Measurements from ENCODE around the gene SECISBP2L.
A peak's percentile ranks its signal among the peaks of the same experiment; 100 is the strongest.

SECISBP2L gene

GRCh38 chr15:49044002-49044401 lies 2.2 kb downstream of the SECISBP2L start:
- H4K20me1 ChIP-seq (ENCODE audit: insufficient read depth, low read length), result no peaks in the 10 kb centered on the region
- H2AFZ ChIP-seq (ENCODE audit: low read depth, low read length), result no peak overlapping the region
- peaks cover 24% of the 10 kb centered on the region for H3K4me1 ChIP-seq (ENCODE audit: insufficient read depth, low read length)
- DNase-seq (no peak), ATAC-seq (ENCODE audit: insufficient read depth, low read depth) (no peak)
- no peak overlapping the region for H3K9ac ChIP-seq (ENCODE audit: low read depth, low read length)
- H3K27me3 ChIP-seq (ENCODE audit: insufficient read depth, low read length, poor library complexity), result no peaks in the 10 kb centered on the region
- H3K4me3 ChIP-seq (ENCODE audit: low read depth in 1 of 2, low read length in 2 of 2), result peak overlapping the region in 1 of 2 experiments; percentile 61; a peak in 1 of 4 replicates
- peaks cover 27% of the 10 kb centered on the region for H3K79me2 ChIP-seq (ENCODE audit: insufficient read depth, low read length)
- TF ChIP-seq EZH2 (IDR thresholded peaks at IDR 0.05; ENCODE audit: borderline replicate concordance, low read depth, low read length, severe bottlenecking) (no peak), CTCF (IDR thresholded peaks at IDR 0.05; ENCODE audit: borderline replicate concordance, extremely low read depth, low read length, poor library complexity, severe bottlenecking) (no peak)
- no peak overlapping the region for H3K27ac ChIP-seq (ENCODE audit: low read length)
- H3K4me2 ChIP-seq (ENCODE audit: insufficient read depth, low read length), result peak overlapping the region; percentile 72; the same call in 1 of the 2 replicates
- no peaks in the 10 kb centered on the region; the same call in 1 of the 2 replicates for H3K36me3 ChIP-seq (ENCODE audit: insufficient read depth, low read length)
- no peaks in the 10 kb centered on the region for H3K9me3 ChIP-seq (ENCODE audit: insufficient read depth, low read length, severe bottlenecking)

GRCh38 chr15:49042165-49042564 lies 4.1 kb downstream of the SECISBP2L start:
- Histone ChIP-seq H3K9me3 (ENCODE audit: insufficient read depth, low read length, severe bottlenecking) (no peaks in the 10 kb centered on the region), H3K4me1 (ENCODE audit: insufficient read depth, low read length) (peaks cover 24% of the 10 kb centered on the region), H3K36me3 (ENCODE audit: insufficient read depth, low read length) (no peaks in the 10 kb centered on the region; the same call in 1 of the 2 replicates), H3K27me3 (ENCODE audit: insufficient read depth, low read length, poor library complexity) (no peaks in the 10 kb centered on the region), H4K20me1 (ENCODE audit: insufficient read depth, low read length) (no peaks in the 10 kb centered on the region), H3K4me2 (ENCODE audit: insufficient read depth, low read length) (no peak overlapping the region), H2AFZ (ENCODE audit: low read depth, low read length) (no peak overlapping the region), H3K79me2 (ENCODE audit: insufficient read depth, low read length) (peaks cover 27% of the 10 kb centered on the region), H3K4me3 (ENCODE audit: low read depth in 1 of 2, low read length in 2 of 2) (no peak overlapping the region), H3K9ac (ENCODE audit: low read depth, low read length) (no peak overlapping the region), H3K27ac (ENCODE audit: low read length) (no peak overlapping the region)
- DNase-seq, result no peak
- no peak for TF ChIP-seq CTCF (IDR thresholded peaks at IDR 0.05; ENCODE audit: borderline replicate concordance, extremely low read depth, low read length, poor library complexity, severe bottlenecking)
- TF ChIP-seq EZH2 (IDR thresholded peaks at IDR 0.05; ENCODE audit: borderline replicate concordance, low read depth, low read length, severe bottlenecking), result no peak
- ATAC-seq (ENCODE audit: insufficient read depth, low read depth), result no peak

- no peak for TF ChIP-seq EZH2 (IDR thresholded peaks at IDR 0.05; ENCODE audit: borderline replicate concordance, low read depth, low read length, severe bottlenecking)
- no peak for TF ChIP-seq CTCF (IDR thresholded peaks at IDR 0.05; ENCODE audit: borderline replicate concordance, extremely low read depth, low read length, poor library complexity, severe bottlenecking)
- ATAC-seq (ENCODE audit: insufficient read depth, low read depth) (no peak), DNase-seq (no peak)
- Histone ChIP-seq H3K4me2 (ENCODE audit: insufficient read depth, low read length) (no peak overlapping the region), H3K27ac (ENCODE audit: low read length) (no peak overlapping the region), H3K9ac (ENCODE audit: low read depth, low read length) (no peak overlapping the region), H3K4me3 (ENCODE audit: low read depth in 1 of 2, low read length in 2 of 2) (no peak overlapping the region), H3K79me2 (ENCODE audit: insufficient read depth, low read length) (peaks cover 27% of the 10 kb centered on the region), H3K36me3 (ENCODE audit: insufficient read depth, low read length) (no peaks in the 10 kb centered on the region; the same call in none of the 2 replicates), H3K4me1 (ENCODE audit: insufficient read depth, low read length) (peaks cover 18% of the 10 kb centered on the region), H3K9me3 (ENCODE audit: insufficient read depth, low read length, severe bottlenecking) (no peaks in the 10 kb centered on the region), H2AFZ (ENCODE audit: low read depth, low read length) (no peak overlapping the region), H4K20me1 (ENCODE audit: insufficient read depth, low read length) (no peaks in the 10 kb centered on the region), H3K27me3 (ENCODE audit: insufficient read depth, low read length, poor library complexity) (no peaks in the 10 kb centered on the region)
Observed at GRCh38 chr15:49041426-49041825, 4.8 kb downstream of the SECISBP2L start.

DNA sequence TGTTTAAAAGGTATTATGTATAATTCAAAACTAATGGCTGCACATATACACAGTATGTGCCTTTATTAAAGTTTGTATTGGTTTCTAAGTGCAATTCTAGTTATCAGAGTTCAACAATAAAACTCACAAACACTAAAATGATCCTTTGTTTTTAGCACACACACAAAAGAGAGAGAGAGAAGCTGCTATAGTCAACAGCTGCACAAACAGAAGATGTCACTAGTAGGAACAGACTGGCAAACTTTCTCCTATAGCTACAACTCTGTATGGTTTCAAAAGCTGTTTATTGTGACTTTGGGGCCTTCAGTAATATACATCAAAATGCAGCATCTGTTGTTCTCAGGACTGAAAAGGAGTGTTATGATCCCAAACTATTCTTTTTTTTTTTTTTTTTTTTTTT lies 6.1 kb downstream of the SECISBP2L start:
- Histone ChIP-seq H3K9me3 (ENCODE audit: insufficient read depth, low read length, severe bottlenecking) (no peaks in the 10 kb centered on the region), H3K4me2 (ENCODE audit: insufficient read depth, low read length) (no peak overlapping the region), H3K79me2 (ENCODE audit: insufficient read depth, low read length) (peaks cover 18% of the 10 kb centered on the region), H3K36me3 (ENCODE audit: insufficient read depth, low read length) (peaks cover 7% of the 10 kb centered on the region), H3K27me3 (ENCODE audit: insufficient read depth, low read length, poor library complexity) (no peaks in the 10 kb centered on the region), H2AFZ (ENCODE audit: low read depth, low read length) (no peak overlapping the region), H3K27ac (ENCODE audit: low read length) (no peak overlapping the region), H3K9ac (ENCODE audit: low read depth, low read length) (no peak overlapping the region), H3K4me3 (ENCODE audit: low read depth in 1 of 2, low read length in 2 of 2) (no peak overlapping the region), H4K20me1 (ENCODE audit: insufficient read depth, low read length) (no peaks in the 10 kb centered on the region), H3K4me1 (ENCODE audit: insufficient read depth, low read length) (peaks cover 14% of the 10 kb centered on the region)
- no peak for ATAC-seq (ENCODE audit: insufficient read depth, low read depth)
- no peak for DNase-seq
- TF ChIP-seq EZH2 (IDR thresholded peaks at IDR 0.05; ENCODE audit: borderline replicate concordance, low read depth, low read length, severe bottlenecking) (no peak), CTCF (IDR thresholded peaks at IDR 0.05; ENCODE audit: borderline replicate concordance, extremely low read depth, low read length, poor library complexity, severe bottlenecking) (no peak)
